ENCODE results near the gene PTPN7.
"Not testable (repeated sequence)": the region's sequence is repeated elsewhere in the genome, so short reads cannot be mapped to it uniquely, and the experiment has no call there.

The PTPN7 gene

GRCh38 chr1:202189001-202189790 is 28.8 kb upstream of the PTPN7 start:
- no peaks in the 10 kb centered on the region for H3K9me3 ChIP-seq (ENCODE audit: control insufficient read depth, insufficient read depth, low read length)
- H3K9ac ChIP-seq (ENCODE audit: low read depth, low read length), result no peak overlapping the region
- H3K27ac ChIP-seq (ENCODE audit: low read depth, low read length), result no peak overlapping the region
- H3K36me3 ChIP-seq (ENCODE audit: control insufficient read depth, insufficient read depth, low read length), result no peaks in the 10 kb centered on the region
- peaks cover 3% of the 10 kb centered on the region; the same call in 1 of the 2 replicates for H3K4me1 ChIP-seq (ENCODE audit: control insufficient read depth, insufficient read depth, low read length)
- no peak overlapping the region for H3K4me3 ChIP-seq (ENCODE audit: low read depth, low read length)
- H3K27me3 ChIP-seq (ENCODE audit: control insufficient read depth, insufficient read depth, low read length), result peaks cover 14% of the 10 kb centered on the region

GRCh38 chr1:202187697-202188407 is 27.4 kb upstream of the PTPN7 start:
- H3K4me3 ChIP-seq (ENCODE audit: low read depth, low read length), result no peak overlapping the region
- no peaks in the 10 kb centered on the region for H3K9me3 ChIP-seq (ENCODE audit: control insufficient read depth, insufficient read depth, low read length)
- H3K36me3 ChIP-seq (ENCODE audit: control insufficient read depth, insufficient read depth, low read length), result no peaks in the 10 kb centered on the region
- peaks cover 3% of the 10 kb centered on the region; the same call in 1 of the 2 replicates for H3K4me1 ChIP-seq (ENCODE audit: control insufficient read depth, insufficient read depth, low read length)
- H3K27ac ChIP-seq (ENCODE audit: low read depth, low read length), result no peak overlapping the region
- peaks cover under 1% of the 10 kb centered on the region for H3K27me3 ChIP-seq (ENCODE audit: control insufficient read depth, insufficient read depth, low read length)
- no peak overlapping the region for H3K9ac ChIP-seq (ENCODE audit: low read depth, low read length)

- Histone ChIP-seq H3K9me3 (ENCODE audit: control insufficient read depth, insufficient read depth, low read length) (no peaks in the 10 kb centered on the region), H3K4me3 (ENCODE audit: low read depth, low read length) (no peak overlapping the region), H3K27me3 (ENCODE audit: control insufficient read depth, insufficient read depth, low read length) (no peaks in the 10 kb centered on the region), H3K9ac (ENCODE audit: low read depth, low read length) (no peak overlapping the region), H3K4me1 (ENCODE audit: control insufficient read depth, insufficient read depth, low read length) (peaks cover 3% of the 10 kb centered on the region; the same call in 1 of the 2 replicates), H3K27ac (ENCODE audit: low read depth, low read length) (no peak overlapping the region), H3K36me3 (ENCODE audit: control insufficient read depth, insufficient read depth, low read length) (no peaks in the 10 kb centered on the region)
Observed at GRCh38 chr1:202187041-202187671, 26.8 kb upstream of the PTPN7 start.

GRCh38 chr1:202186327-202186726 is 25.9 kb upstream of the PTPN7 start:
- Histone ChIP-seq H3K27me3 (ENCODE audit: control insufficient read depth, insufficient read depth, low read length) (no peaks in the 10 kb centered on the region), H3K9ac (ENCODE audit: low read depth, low read length) (no peak overlapping the region), H3K9me3 (ENCODE audit: control insufficient read depth, insufficient read depth, low read length) (no peaks in the 10 kb centered on the region), H3K4me3 (ENCODE audit: low read depth, low read length) (no peak overlapping the region), H3K4me1 (ENCODE audit: control insufficient read depth, insufficient read depth, low read length) (peaks cover 3% of the 10 kb centered on the region; the same call in 1 of the 2 replicates), H3K36me3 (ENCODE audit: control insufficient read depth, insufficient read depth, low read length) (no peaks in the 10 kb centered on the region), H3K27ac (ENCODE audit: low read depth, low read length) (no peak overlapping the region)

- Histone ChIP-seq H3K9me3 (ENCODE audit: control insufficient read depth, insufficient read depth, low read length) (no peaks in the 10 kb centered on the region), H3K4me1 (ENCODE audit: control insufficient read depth, insufficient read depth, low read length) (peaks cover 3% of the 10 kb centered on the region; the same call in 1 of the 2 replicates), H3K9ac (ENCODE audit: low read depth, low read length) (no peak overlapping the region), H3K36me3 (ENCODE audit: control insufficient read depth, insufficient read depth, low read length) (no peaks in the 10 kb centered on the region), H3K27me3 (ENCODE audit: control insufficient read depth, insufficient read depth, low read length) (no peaks in the 10 kb centered on the region), H3K4me3 (ENCODE audit: low read depth, low read length) (no peak overlapping the region; the same call in 1 of the 2 replicates), H3K27ac (ENCODE audit: low read depth, low read length) (no peak overlapping the region)
Observed at GRCh38 chr1:202184750-202185460, 24.5 kb upstream of the PTPN7 start.

- Histone ChIP-seq H3K27ac (ENCODE audit: low read depth, low read length) (no peak overlapping the region), H3K36me3 (ENCODE audit: control insufficient read depth, insufficient read depth, low read length) (no peaks in the 10 kb centered on the region), H3K27me3 (ENCODE audit: control insufficient read depth, insufficient read depth, low read length) (no peaks in the 10 kb centered on the region), H3K9ac (ENCODE audit: low read depth, low read length) (no peak overlapping the region), H3K4me3 (ENCODE audit: low read depth, low read length) (no peak overlapping the region), H3K4me1 (ENCODE audit: control insufficient read depth, insufficient read depth, low read length) (peaks cover 3% of the 10 kb centered on the region; the same call in 1 of the 2 replicates), H3K9me3 (ENCODE audit: control insufficient read depth, insufficient read depth, low read length) (no peaks in the 10 kb centered on the region)
Observed at GRCh38 chr1:202182040-202182877, 21.9 kb upstream of the PTPN7 start.

- no peaks in the 10 kb centered on the region for H3K9me3 ChIP-seq (ENCODE audit: control insufficient read depth, insufficient read depth, low read length)
- H3K36me3 ChIP-seq (ENCODE audit: control insufficient read depth, insufficient read depth, low read length), result no peaks in the 10 kb centered on the region
- peaks cover 3% of the 10 kb centered on the region; the same call in 1 of the 2 replicates for H3K4me1 ChIP-seq (ENCODE audit: control insufficient read depth, insufficient read depth, low read length)
- H3K27me3 ChIP-seq (ENCODE audit: control insufficient read depth, insufficient read depth, low read length), result no peaks in the 10 kb centered on the region
- H3K4me3 ChIP-seq (ENCODE audit: low read depth, low read length), result no peak overlapping the region
- H3K27ac ChIP-seq (ENCODE audit: low read depth, low read length), result no peak overlapping the region
- no peak overlapping the region for H3K9ac ChIP-seq (ENCODE audit: low read depth, low read length)
Observed at GRCh38 chr1:202181586-202181985, 21.2 kb upstream of the PTPN7 start.

- H3K27me3 ChIP-seq (ENCODE audit: control insufficient read depth, insufficient read depth, low read length); H3K27ac ChIP-seq (ENCODE audit: low read depth, low read length); H3K36me3 ChIP-seq (ENCODE audit: control insufficient read depth, insufficient read depth, low read length); H3K4me3 ChIP-seq (ENCODE audit: low read depth, low read length); H3K4me1 ChIP-seq (ENCODE audit: control insufficient read depth, insufficient read depth, low read length); H3K9me3 ChIP-seq (ENCODE audit: control insufficient read depth, insufficient read depth, low read length); H3K9ac ChIP-seq (ENCODE audit: low read depth, low read length): not testable (repeated sequence)
Observed at GRCh38 chr1:202180751-202181139, 20.3 kb upstream of the PTPN7 start.

GRCh38 chr1:202179828-202180750 is 19.7 kb upstream of the PTPN7 start:
- H3K27me3 ChIP-seq (ENCODE audit: control insufficient read depth, insufficient read depth, low read length), result no peaks in the 10 kb centered on the region
- H3K4me1 ChIP-seq (ENCODE audit: control insufficient read depth, insufficient read depth, low read length), result peaks cover 3% of the 10 kb centered on the region; the same call in 1 of the 2 replicates
- H3K9me3 ChIP-seq (ENCODE audit: control insufficient read depth, insufficient read depth, low read length), result no peaks in the 10 kb centered on the region
- no peak overlapping the region for H3K27ac ChIP-seq (ENCODE audit: low read depth, low read length)
- H3K36me3 ChIP-seq (ENCODE audit: control insufficient read depth, insufficient read depth, low read length), result no peaks in the 10 kb centered on the region
- no peak overlapping the region for H3K9ac ChIP-seq (ENCODE audit: low read depth, low read length)
- H3K4me3 ChIP-seq (ENCODE audit: low read depth, low read length), result no peak overlapping the region
